CD14-positive monocyte (primary cell): ENCODE data around the gene ACTR10. TPM values are rescaled to one million over a fixed set of nuclear protein-coding genes. Genes with fewer than 3 reads are reported as not detected.

Experiments used
- DNase-seq, 3 donors: peaks; one replicate each; pipeline ENCODE4 v3.0.0-alpha.2; 2011 to 2022
- H2AFZ ChIP-seq: 2 replicates; pipeline ENCODE4 v1.6.0; 2012; ENCODE audit warnings: mild to moderate bottlenecking, low read depth, low read length, inconsistent platforms; ENCODE audit not compliant: insufficient read depth, poor library complexity, severe bottlenecking
- H3K27ac ChIP-seq, 2 donors: 1 replicate in 1 of 2; 2 replicates in 1 of 2; pipeline ENCODE4 v1.5.1; 2012 to 2013; ENCODE audit warnings: low read length in 2 of 2, control low read depth in 1 of 2, inconsistent platforms in 1 of 2, low read depth in 1 of 2, mild to moderate bottlenecking in 1 of 2
- H3K27me3 ChIP-seq, 2 donors: one replicate each; pipeline versions ENCODE4 v1.6.0 to v1.6.1; 2011 to 2013; ENCODE audit warnings: low read length in 2 of 2; ENCODE audit not compliant: control insufficient read depth in 2 of 2, insufficient read depth in 2 of 2
- H3K36me3 ChIP-seq, 2 donors: replicated peaks in 1 of 2; 1 replicate in 1 of 2; 2 replicates in 1 of 2; pipeline versions ENCODE4 v1.5.1 to v1.6.1; 2012 to 2013; ENCODE audit warnings: low read length in 2 of 2, control low read depth in 1 of 2, inconsistent platforms in 1 of 2, mild to moderate bottlenecking in 1 of 2; ENCODE audit not compliant: insufficient read depth in 2 of 2, control insufficient read depth in 1 of 2
- H3K4me1 ChIP-seq, 2 donors: 1 replicate in 1 of 2; 2 replicates in 1 of 2; pipeline versions ENCODE4 v1.5.1 to v1.6.1; 2012 to 2013; ENCODE audit warnings: low read length in 2 of 2, control low read depth in 1 of 2, inconsistent platforms in 1 of 2, mild to moderate bottlenecking in 1 of 2, moderate library complexity in 1 of 2; ENCODE audit not compliant: insufficient read depth in 2 of 2, control insufficient read depth in 1 of 2
- H3K4me2 ChIP-seq: replicated peaks from 2 replicates; pipeline ENCODE3; 2012; ENCODE audit warnings: low read length, moderate library complexity, mild to moderate bottlenecking; ENCODE audit not compliant: poor library complexity, severe bottlenecking; ENCODE audit errors: extremely low read depth
- H3K4me3 ChIP-seq, 3 experiments: fragments of 200-600 bp in 1 of 3; sonication (generic) in 1 of 3; replicated peaks in 1 of 3; 1 replicate in 2 of 3; 2 replicates in 1 of 3; pipeline ENCODE4 v1.5.1; 2011 to 2013; ENCODE audit warnings: low read length in 3 of 3, mild to moderate bottlenecking in 3 of 3, control low read depth in 2 of 3, low read depth in 2 of 3, inconsistent platforms in 1 of 3, moderate library complexity in 1 of 3
- H3K79me2 ChIP-seq: 2 replicates; pipeline ENCODE4 v1.6.0; 2012; ENCODE audit warnings: mild to moderate bottlenecking, control low read depth, inconsistent platforms, low read length, moderate library complexity; ENCODE audit not compliant: insufficient read depth
- H3K9ac ChIP-seq: 2 replicates; pipeline ENCODE4 v1.6.0; 2017; ENCODE audit warnings: low read length, mild to moderate bottlenecking; ENCODE audit not compliant: insufficient read depth, poor library complexity, severe bottlenecking
- H3K9me3 ChIP-seq, 2 donors: replicated peaks in 1 of 2; 1 replicate in 1 of 2; 2 replicates in 1 of 2; pipeline versions ENCODE4 v1.5.1 to v1.6.1; 2012 to 2013; ENCODE audit warnings: low read length in 2 of 2, control low read depth in 1 of 2; ENCODE audit not compliant: control insufficient read depth in 1 of 2, insufficient read depth in 1 of 2
- H4K20me1 ChIP-seq: 2 replicates; pipeline ENCODE4 v1.6.0; 2012; ENCODE audit warnings: mild to moderate bottlenecking, low read length, control low read depth, moderate library complexity; ENCODE audit not compliant: insufficient read depth
- H3K27ac Mint-ChIP-seq, 7 donors: one replicate each; pipeline ENCODE4 v1.8.0; 2020; ENCODE audit warnings: mild to moderate bottlenecking in 7 of 7, mixed read lengths in 7 of 7, moderate library complexity in 6 of 7, inconsistent platforms in 2 of 7
- H3K27me3 Mint-ChIP-seq, 3 donors: one replicate each; pipeline ENCODE4 v1.8.0; 2021 to 2022; ENCODE audit warnings: low read depth in 3 of 3, mild to moderate bottlenecking in 3 of 3, mixed read lengths in 3 of 3, moderate library complexity in 3 of 3, inconsistent platforms in 1 of 3
- H3K36me3 Mint-ChIP-seq, 2 donors: one replicate each; pipeline ENCODE4 v1.8.0; 2020; ENCODE audit warnings: mixed read lengths in 2 of 2, inconsistent platforms in 1 of 2, mild to moderate bottlenecking in 1 of 2
- H3K4me1 Mint-ChIP-seq: one replicate; pipeline ENCODE4 v1.8.0; 2020; ENCODE audit warnings: mild to moderate bottlenecking, mixed read lengths
- H3K4me3 Mint-ChIP-seq, 2 donors: one replicate each; pipeline ENCODE4 v1.8.0; 2020; ENCODE audit warnings: mild to moderate bottlenecking in 2 of 2, mixed read lengths in 2 of 2, moderate library complexity in 1 of 2
- H3K9me3 Mint-ChIP-seq, 7 donors: one replicate each; pipeline ENCODE4 v1.8.0; 2020 to 2022; ENCODE audit warnings: mixed read lengths in 7 of 7, mild to moderate bottlenecking in 6 of 7, moderate library complexity in 6 of 7, inconsistent platforms in 2 of 7
- CTCF ChIP-seq: fragments of 200-600 bp; IDR thresholded peaks from one replicate; pipeline ENCODE4 v1.8.0; 2022; ENCODE audit warnings: antibody characterized with exemption, mild to moderate bottlenecking
- WGBS: methylation state at CpG from one replicate; pipeline ENCODE4 v1.1.5; 2013; ENCODE audit warnings: missing lambda C conversion rate; ENCODE audit not compliant: insufficient coverage; 5-methylcytosine and 5-hydroxymethylcytosine counted together
- intact Hi-C, 2 donors: fragments of 100-400 bp; cut with micrococcal nuclease; formaldehyde crosslinking; loops; one replicate each; pipeline versions ENCODE4 v1.15.0 to v1.15.1; 2023
- polyA plus RNA-seq, 3 donors: library from polyadenylated mRNA; depleted of rRNA in 1 of 3; unstranded in 2 of 3; stranded (reverse) in 1 of 3; fragments of 300-500 nt in 2 of 3; fragments of >200 nt in 1 of 3; fragmentation: Illumina TruSeq in 2 of 3; gene quantifications; 1 replicate in 2 of 3; 2 replicates in 1 of 3; pipeline ENCODE4 v1.2.3, GENCODE V29; 2012 to 2021

The ACTR10 gene
- polyA plus RNA-seq, 3 donors, result 33.8 to 91.7 (median 83.3) TPM

- H3K4me3 Mint-ChIP-seq, result no peak overlapping the region
- no peaks in the 10 kb centered on the region for H3K9me3 ChIP-seq
- no peaks in the 10 kb centered on the region for H3K27me3 ChIP-seq
- no peak overlapping the region for H3K27ac ChIP-seq
- no peak overlapping the region for H3K9ac ChIP-seq
- no peaks in the 10 kb centered on the region for H3K9me3 Mint-ChIP-seq
- peaks cover 0 to 2% (median 1%) of the 10 kb centered on the region in 3 donors for H3K27me3 Mint-ChIP-seq
- H4K20me1 ChIP-seq, result no peaks in the 10 kb centered on the region
- no peak overlapping the region for H3K4me3 ChIP-seq
- H3K4me1 ChIP-seq, result no peaks in the 10 kb centered on the region
- H2AFZ ChIP-seq, result no peak overlapping the region
- no peak for DNase-seq
- no peak overlapping the region for H3K27ac Mint-ChIP-seq
- H3K4me2 ChIP-seq, result no peak overlapping the region
- intact Hi-C loops, result no loop called here
- no peaks in the 10 kb centered on the region for H3K79me2 ChIP-seq
- no peaks in the 10 kb centered on the region for H3K36me3 ChIP-seq
- no peaks in the 10 kb centered on the region for H3K4me1 Mint-ChIP-seq
- TF ChIP-seq CTCF, result no peak
- H3K36me3 Mint-ChIP-seq, result no peaks in the 10 kb centered on the region
- WGBS, result no CpG with 5 or more reads among the region's 2 CpGs
These were observed 10.8 kb upstream of the ACTR10 start for GRCh38 chr14:58189176-58189575.

GRCh38 chr14:58191763-58192601 lies 8.0 kb upstream of the ACTR10 start:
- Mint-ChIP-seq H3K9me3 (no peaks in the 10 kb centered on the region), H3K4me1 (no peaks in the 10 kb centered on the region), H3K36me3 (no peaks in the 10 kb centered on the region), H3K27ac (no peak overlapping the region), H3K4me3 (no peak overlapping the region), H3K27me3 (peaks cover 4 to 6% (median 5%) of the 10 kb centered on the region in 3 donors)
- Histone ChIP-seq H3K27ac (no peak overlapping the region), H3K9me3 (no peaks in the 10 kb centered on the region), H3K4me1 (no peaks in the 10 kb centered on the region), H3K4me2 (no peak overlapping the region), H4K20me1 (no peaks in the 10 kb centered on the region), H3K79me2 (no peaks in the 10 kb centered on the region), H3K27me3 (no peaks in the 10 kb centered on the region), H3K4me3 (no peak overlapping the region), H3K9ac (no peak overlapping the region), H2AFZ (no peak overlapping the region), H3K36me3 (no peaks in the 10 kb centered on the region)
- TF ChIP-seq CTCF, result no peak
- no peak for DNase-seq
- intact Hi-C loops, result no loop called here
- WGBS, result 100% methylated on average over 2 of the region's 3 CpGs
